Nephron (organoid): ENCODE data around the gene PDLIM1.

Experiments used
- H3K27ac Mint-ChIP-seq, 3 experiments: 2 replicates each; pipeline ENCODE4 v1.8.0; 2020; ENCODE audit warnings: mixed read lengths in 3 of 3, mild to moderate bottlenecking in 2 of 3, moderate library complexity in 1 of 3
- H3K27me3 Mint-ChIP-seq: 2 replicates; pipeline ENCODE4 v1.8.0; 2021; ENCODE audit warnings: low read depth, mild to moderate bottlenecking, moderate library complexity, mixed read lengths
- H3K36me3 Mint-ChIP-seq: 2 replicates; pipeline ENCODE4 v1.8.0; 2020; ENCODE audit warnings: low read depth, mixed read lengths
- H3K4me1 Mint-ChIP-seq: 2 replicates; pipeline ENCODE4 v1.8.0; 2020; ENCODE audit warnings: mixed read lengths
- H3K4me3 Mint-ChIP-seq, 3 experiments: 2 replicates each; pipeline ENCODE4 v1.8.0; 2020; ENCODE audit warnings: mild to moderate bottlenecking in 3 of 3, mixed read lengths in 3 of 3, moderate library complexity in 2 of 3
- H3K9me3 Mint-ChIP-seq: 2 replicates; pipeline ENCODE4 v1.8.0; 2020; ENCODE audit warnings: mixed read lengths
- TF ChIP-seq, protein P1 (sequence below), 3 experiments: fragments of 200-600 bp; sonication (generic); IDR thresholded peaks; one replicate each; pipeline ENCODE4 v1.5.0; 2021; ENCODE audit warnings: antibody characterized with exemption in 3 of 3; ENCODE audit not compliant: unreplicated experiment in 3 of 3

Gene PDLIM1

DNA sequence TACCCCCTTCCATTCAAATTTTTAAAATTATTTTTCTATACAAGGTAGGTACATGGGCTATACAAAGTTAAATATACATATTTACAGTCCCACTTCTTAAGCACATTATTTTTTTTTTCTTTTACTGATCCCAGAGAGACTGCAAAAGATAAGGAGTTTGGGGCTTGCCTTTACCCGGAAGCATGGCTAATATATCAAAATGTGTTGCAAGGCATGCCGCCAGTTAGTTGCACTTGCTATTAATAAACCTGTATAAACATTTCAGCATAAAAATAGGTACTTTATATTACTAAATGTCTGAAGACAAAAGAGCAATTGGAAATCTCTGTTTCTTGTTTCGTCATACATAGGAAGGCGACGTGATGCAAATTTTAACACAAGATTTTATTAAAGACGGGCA lies 21.5 kb upstream of the PDLIM1 start:
- Mint-ChIP-seq H3K4me1 (peaks cover 17% of the 10 kb centered on the region), H3K4me3 (no peak overlapping the region), H3K27ac (no peak overlapping the region), H3K27me3 (peaks cover 4% of the 10 kb centered on the region), H3K36me3 (peaks cover 15% of the 10 kb centered on the region), H3K9me3 (no peaks in the 10 kb centered on the region)
- TF ChIP-seq, protein P1, sequence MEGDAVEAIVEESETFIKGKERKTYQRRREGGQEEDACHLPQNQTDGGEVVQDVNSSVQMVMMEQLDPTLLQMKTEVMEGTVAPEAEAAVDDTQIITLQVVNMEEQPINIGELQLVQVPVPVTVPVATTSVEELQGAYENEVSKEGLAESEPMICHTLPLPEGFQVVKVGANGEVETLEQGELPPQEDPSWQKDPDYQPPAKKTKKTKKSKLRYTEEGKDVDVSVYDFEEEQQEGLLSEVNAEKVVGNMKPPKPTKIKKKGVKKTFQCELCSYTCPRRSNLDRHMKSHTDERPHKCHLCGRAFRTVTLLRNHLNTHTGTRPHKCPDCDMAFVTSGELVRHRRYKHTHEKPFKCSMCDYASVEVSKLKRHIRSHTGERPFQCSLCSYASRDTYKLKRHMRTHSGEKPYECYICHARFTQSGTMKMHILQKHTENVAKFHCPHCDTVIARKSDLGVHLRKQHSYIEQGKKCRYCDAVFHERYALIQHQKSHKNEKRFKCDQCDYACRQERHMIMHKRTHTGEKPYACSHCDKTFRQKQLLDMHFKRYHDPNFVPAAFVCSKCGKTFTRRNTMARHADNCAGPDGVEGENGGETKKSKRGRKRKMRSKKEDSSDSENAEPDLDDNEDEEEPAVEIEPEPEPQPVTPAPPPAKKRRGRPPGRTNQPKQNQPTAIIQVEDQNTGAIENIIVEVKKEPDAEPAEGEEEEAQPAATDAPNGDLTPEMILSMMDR (IDR thresholded peaks at IDR 0.05; ENCODE audit: unreplicated experiment in 3 of 3) = no peak

DNA sequence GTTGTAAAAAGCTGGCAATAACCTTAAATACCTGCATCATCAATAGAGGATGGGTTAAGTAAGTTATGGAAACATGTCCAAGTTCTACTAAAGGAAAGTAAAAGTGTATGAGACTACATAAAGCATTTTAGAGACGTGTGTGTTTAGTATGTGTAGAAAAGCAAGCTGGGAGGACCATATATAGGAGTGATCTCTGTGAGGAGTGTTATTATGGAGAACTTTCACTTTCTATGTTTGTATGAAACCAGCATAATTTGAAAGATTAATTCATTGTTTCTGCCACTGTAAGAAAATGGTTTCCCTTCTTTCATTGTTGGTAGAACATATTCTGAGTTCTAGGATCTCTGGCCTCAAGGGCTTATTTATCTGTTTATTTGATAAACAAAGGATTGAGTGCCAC lies 19.2 kb upstream of the PDLIM1 start:
- no peak overlapping the region for H3K4me3 Mint-ChIP-seq
- peaks cover 11% of the 10 kb centered on the region for H3K36me3 Mint-ChIP-seq
- H3K4me1 Mint-ChIP-seq = peaks cover 17% of the 10 kb centered on the region
- peaks cover 4% of the 10 kb centered on the region for H3K27me3 Mint-ChIP-seq
- H3K27ac Mint-ChIP-seq = no peak overlapping the region
- TF ChIP-seq, protein P1 (IDR thresholded peaks at IDR 0.05; ENCODE audit: unreplicated experiment in 3 of 3) = no peak
- no peaks in the 10 kb centered on the region for H3K9me3 Mint-ChIP-seq

DNA sequence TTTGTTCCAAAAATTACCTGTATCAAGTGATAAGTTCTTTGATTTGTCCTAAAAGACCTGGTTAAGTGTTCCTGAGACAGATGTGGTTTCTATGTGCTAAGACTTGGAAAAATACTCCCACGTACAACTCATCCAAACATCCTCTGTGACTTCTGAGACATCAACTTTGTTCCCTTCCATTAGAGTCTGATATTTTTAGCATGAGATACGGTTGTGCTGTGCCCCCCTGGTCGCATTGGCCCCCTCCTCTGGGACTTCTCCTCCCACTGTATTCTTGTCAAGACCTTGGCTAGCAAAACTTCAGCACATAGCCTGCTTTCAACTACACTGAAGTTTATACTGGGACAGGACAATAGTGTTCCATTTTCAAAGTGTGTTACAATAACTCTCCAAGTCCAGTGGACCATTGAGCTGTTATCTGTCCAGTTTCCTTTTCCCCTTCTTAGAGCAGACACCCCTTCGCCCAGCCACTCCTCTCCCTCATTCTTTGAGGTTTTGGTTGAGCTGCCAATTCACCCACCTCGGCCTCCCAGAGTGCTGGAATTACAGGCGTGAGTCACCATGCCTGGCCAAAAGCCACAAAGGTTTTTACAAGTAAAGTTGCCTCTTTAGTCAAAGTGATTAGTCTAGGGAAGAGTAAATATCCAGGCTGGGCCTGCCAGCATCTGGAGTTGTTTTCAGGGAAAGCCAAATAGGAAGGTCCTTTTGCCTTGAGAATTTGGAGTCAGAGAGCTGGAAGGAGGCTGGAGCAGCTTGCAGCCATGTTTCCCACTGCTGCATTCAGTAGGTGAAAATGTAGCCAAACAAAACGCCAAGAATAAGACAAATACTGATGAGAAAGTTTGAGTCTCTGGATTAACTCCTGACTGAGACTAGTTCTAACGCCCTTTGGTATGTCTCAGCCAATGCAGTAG lies 17.8 kb upstream of the PDLIM1 start:
- peaks cover 4% of the 10 kb centered on the region for H3K27me3 Mint-ChIP-seq
- H3K36me3 Mint-ChIP-seq = no peaks in the 10 kb centered on the region
- no peaks in the 10 kb centered on the region for H3K9me3 Mint-ChIP-seq
- TF ChIP-seq, protein P1 (IDR thresholded peaks at IDR 0.05; ENCODE audit: unreplicated experiment in 3 of 3) = no peak
- peaks cover 17% of the 10 kb centered on the region for H3K4me1 Mint-ChIP-seq
- H3K27ac Mint-ChIP-seq = peak overlapping the region in 2 of 3 experiments; percentile 56 to 62
- H3K4me3 Mint-ChIP-seq = no peak overlapping the region

DNA sequence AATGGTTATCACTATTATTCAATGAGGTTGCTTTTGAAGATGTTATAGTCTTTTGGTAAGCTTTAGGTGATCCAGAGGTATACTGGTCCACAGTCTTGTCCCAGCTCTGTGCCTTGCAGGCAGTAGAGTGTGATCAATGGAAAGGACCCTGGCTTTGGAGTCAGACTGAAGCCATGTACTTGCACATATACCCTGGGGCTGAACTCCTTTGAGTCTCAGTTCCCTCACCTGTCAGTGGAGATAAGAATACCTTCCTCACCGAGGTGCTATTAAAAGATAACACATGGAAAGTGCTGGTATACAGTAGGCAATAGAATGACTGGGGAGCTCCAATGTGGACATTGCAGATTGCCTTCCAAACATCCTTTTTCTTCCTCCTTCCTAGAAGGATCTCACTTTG lies 16.0 kb upstream of the PDLIM1 start:
- no peaks in the 10 kb centered on the region for H3K9me3 Mint-ChIP-seq
- no peaks in the 10 kb centered on the region for H3K36me3 Mint-ChIP-seq
- H3K4me1 Mint-ChIP-seq = peaks cover 11% of the 10 kb centered on the region
- TF ChIP-seq, protein P1 (IDR thresholded peaks at IDR 0.05; ENCODE audit: unreplicated experiment in 3 of 3) = no peak
- no peak overlapping the region for H3K27ac Mint-ChIP-seq
- no peak overlapping the region for H3K4me3 Mint-ChIP-seq
- peaks cover 4% of the 10 kb centered on the region for H3K27me3 Mint-ChIP-seq

DNA sequence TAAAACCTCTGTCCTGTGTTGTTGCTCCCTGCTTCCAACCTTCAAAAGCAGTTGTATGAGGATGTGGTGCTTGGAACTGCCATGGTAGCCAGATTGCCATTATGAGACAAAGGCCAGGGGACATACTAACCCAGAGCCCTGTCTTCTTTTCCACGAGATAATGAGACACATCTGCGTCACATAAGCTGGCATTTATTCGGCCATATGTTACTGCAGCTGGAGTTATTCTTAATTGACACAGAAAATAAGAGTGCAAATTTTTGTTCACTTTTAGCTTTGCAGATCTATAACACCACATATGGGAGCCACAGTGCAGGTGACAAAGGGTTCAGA lies 15.5 kb upstream of the PDLIM1 start:
- Mint-ChIP-seq H3K4me1 (peaks cover 11% of the 10 kb centered on the region), H3K27me3 (peaks cover under 1% of the 10 kb centered on the region), H3K36me3 (no peaks in the 10 kb centered on the region), H3K27ac (no peak overlapping the region), H3K9me3 (no peaks in the 10 kb centered on the region), H3K4me3 (no peak overlapping the region)
- TF ChIP-seq, protein P1 (IDR thresholded peaks at IDR 0.05; ENCODE audit: unreplicated experiment in 3 of 3) = no peak
